Transverse colon (tissue), 3 donors: ENCODE data around the gene RNU5D-1.

ENCODE experiments used
- EP300 ChIP-seq: sonication (generic); formaldehyde crosslinking; IDR thresholded peaks from one replicate; pipeline ENCODE4 v1.6.1; 2017; ENCODE audit warnings: antibody characterized with exemption, low read depth
- POLR2A ChIP-seq: fragments of 450-650 bp; IDR thresholded peaks from one replicate; pipeline ENCODE4 v1.6.1; 2016; ENCODE audit warnings: antibody characterized with exemption, mild to moderate bottlenecking, moderate library complexity
- TF ChIP-seq, protein P1 (sequence below), 5 experiments: fragments of 200-600 bp in 3 of 5; fragments of 450-650 bp in 2 of 5; sonication (generic) in 3 of 5; IDR thresholded peaks; 1 replicate in 2 of 5; 2 replicates in 3 of 5; pipeline ENCODE4 v1.5.1; 2016 to 2017; ENCODE audit warnings: antibody characterized with exemption in 5 of 5, inconsistent platforms in 3 of 5, mild to moderate bottlenecking in 2 of 5, moderate library complexity in 1 of 5

DNA sequence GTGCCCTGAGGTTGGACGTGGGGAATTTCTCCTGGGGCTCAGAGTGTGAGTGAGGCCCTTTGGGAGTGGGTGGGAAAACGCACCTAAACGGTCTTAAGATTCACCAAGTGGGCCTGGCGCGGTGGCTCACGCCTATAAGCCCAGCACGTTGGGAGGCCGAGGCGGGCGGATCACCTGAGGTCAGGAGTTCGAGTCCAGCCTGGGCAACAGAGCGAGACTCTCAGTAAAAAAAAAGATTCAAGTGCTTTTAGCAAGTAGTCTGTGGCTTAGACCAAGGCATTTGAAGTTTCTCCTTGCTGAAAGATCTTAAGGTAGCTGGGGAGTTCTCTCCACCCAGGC is 45.7 kb upstream of the RNU5D-1 start:
- TF ChIP-seq, protein P1, sequence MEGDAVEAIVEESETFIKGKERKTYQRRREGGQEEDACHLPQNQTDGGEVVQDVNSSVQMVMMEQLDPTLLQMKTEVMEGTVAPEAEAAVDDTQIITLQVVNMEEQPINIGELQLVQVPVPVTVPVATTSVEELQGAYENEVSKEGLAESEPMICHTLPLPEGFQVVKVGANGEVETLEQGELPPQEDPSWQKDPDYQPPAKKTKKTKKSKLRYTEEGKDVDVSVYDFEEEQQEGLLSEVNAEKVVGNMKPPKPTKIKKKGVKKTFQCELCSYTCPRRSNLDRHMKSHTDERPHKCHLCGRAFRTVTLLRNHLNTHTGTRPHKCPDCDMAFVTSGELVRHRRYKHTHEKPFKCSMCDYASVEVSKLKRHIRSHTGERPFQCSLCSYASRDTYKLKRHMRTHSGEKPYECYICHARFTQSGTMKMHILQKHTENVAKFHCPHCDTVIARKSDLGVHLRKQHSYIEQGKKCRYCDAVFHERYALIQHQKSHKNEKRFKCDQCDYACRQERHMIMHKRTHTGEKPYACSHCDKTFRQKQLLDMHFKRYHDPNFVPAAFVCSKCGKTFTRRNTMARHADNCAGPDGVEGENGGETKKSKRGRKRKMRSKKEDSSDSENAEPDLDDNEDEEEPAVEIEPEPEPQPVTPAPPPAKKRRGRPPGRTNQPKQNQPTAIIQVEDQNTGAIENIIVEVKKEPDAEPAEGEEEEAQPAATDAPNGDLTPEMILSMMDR (IDR thresholded peaks at IDR 0.05), result no peak
- TF ChIP-seq POLR2A (no peak), EP300 (no peak)
